DLD1 (cell line): ENCODE results near the gene KCNJ12.

Experiments
- in situ Hi-C: cut with HindIII; loops from 2 replicates; pipeline ENCODE4 v1.10.0; 2017; ENCODE audit warnings: low sequenced_read_pairs

The KCNJ12 gene

GRCh38 chr17:21365016-21365415, 11.1 kb upstream of the KCNJ12 start:
- in situ Hi-C loops, result no loop called here

GRCh38 chr17:21368545-21369246, 7.5 kb upstream of the KCNJ12 start:
- in situ Hi-C loops, result no loop called here

GRCh38 chr17:21369395-21369794, 6.8 kb upstream of the KCNJ12 start:
- in situ Hi-C loops, result no loop called here

- in situ Hi-C loops, result no loop called here
Observed at GRCh38 chr17:21370430-21370829, 5.7 kb upstream of the KCNJ12 start.

GRCh38 chr17:21371511-21372081, 4.6 kb upstream of the KCNJ12 start:
- in situ Hi-C loops, result no loop called here

GRCh38 chr17:21372256-21372954, 3.8 kb upstream of the KCNJ12 start:
- in situ Hi-C loops, result no loop called here

- in situ Hi-C loops, result no loop called here
Observed at GRCh38 chr17:21373036-21373435, 3.1 kb upstream of the KCNJ12 start.

- in situ Hi-C loops, result no loop called here
Observed at GRCh38 chr17:21373696-21374440, 2.3 kb upstream of the KCNJ12 start.

GRCh38 chr17:21374441-21375161, 1.6 kb upstream of the KCNJ12 start:
- in situ Hi-C loops, result no loop called here

- in situ Hi-C loops, result no loop called here
Observed at GRCh38 chr17:21375162-21375560, 996 bp upstream of the KCNJ12 start.

- in situ Hi-C loops, result no loop called here
Observed at GRCh38 chr17:21375757-21376080, 438 bp upstream of the KCNJ12 start.

- in situ Hi-C loops, result no loop called here
Observed at GRCh38 chr17:21376759-21377690, 868 bp downstream of the KCNJ12 start.

GRCh38 chr17:21377705-21378396, 1.7 kb downstream of the KCNJ12 start:
- in situ Hi-C loops, result no loop called here

- in situ Hi-C loops, result no loop called here
Observed at GRCh38 chr17:21378553-21378952, 2.4 kb downstream of the KCNJ12 start.

GRCh38 chr17:21379080-21379711, 3.0 kb downstream of the KCNJ12 start:
- in situ Hi-C loops, result no loop called here

GRCh38 chr17:21380659-21381058, 4.5 kb downstream of the KCNJ12 start:
- in situ Hi-C loops, result no loop called here

GRCh38 chr17:21381076-21381706, 5.0 kb downstream of the KCNJ12 start:
- in situ Hi-C loops, result no loop called here
